ENCODE data around the gene NIPBL.
"Not testable (repeated sequence)": the region's sequence is repeated elsewhere in the genome, so short reads cannot be mapped to it uniquely, and the experiment has no call there.

The NIPBL gene

GRCh38 chr5:36901856-36902255, 25.3 kb downstream of the NIPBL start:
- in situ Hi-C loops (cut with HindIII; ENCODE audit: low sequenced_read_pairs) = no loop called here

- in situ Hi-C loops (cut with HindIII; ENCODE audit: low sequenced_read_pairs) = no loop called here
Measured at GRCh38 chr5:36902353-36902752, 25.8 kb downstream of the NIPBL start.

GRCh38 chr5:36904677-36905076, 28.1 kb downstream of the NIPBL start:
- in situ Hi-C loops (cut with HindIII; ENCODE audit: low sequenced_read_pairs) = no loop called here

GRCh38 chr5:36908544-36909260, 32.1 kb downstream of the NIPBL start:
- in situ Hi-C loops (cut with HindIII; ENCODE audit: low sequenced_read_pairs) = no loop called here

- in situ Hi-C loops (cut with HindIII; ENCODE audit: low sequenced_read_pairs) = no loop called here
Measured at GRCh38 chr5:36915653-36916052, 39.1 kb downstream of the NIPBL start.

- in situ Hi-C loops (cut with HindIII; ENCODE audit: low sequenced_read_pairs) = not testable (repeated sequence)
Measured at GRCh38 chr5:36916614-36917013, 40.0 kb downstream of the NIPBL start.

GRCh38 chr5:36917358-36917757, 40.8 kb downstream of the NIPBL start:
- in situ Hi-C loops (cut with HindIII; ENCODE audit: low sequenced_read_pairs) = not testable (repeated sequence)

GRCh38 chr5:36919238-36919637, 42.7 kb downstream of the NIPBL start:
- in situ Hi-C loops (cut with HindIII; ENCODE audit: low sequenced_read_pairs) = no loop called here

- in situ Hi-C loops (cut with HindIII; ENCODE audit: low sequenced_read_pairs) = no loop called here
Measured at GRCh38 chr5:36919650-36920049, 43.1 kb downstream of the NIPBL start.

- in situ Hi-C loops (cut with HindIII; ENCODE audit: low sequenced_read_pairs) = no loop called here
Measured at GRCh38 chr5:36928947-36929346, 52.4 kb downstream of the NIPBL start.

- in situ Hi-C loops (cut with HindIII; ENCODE audit: low sequenced_read_pairs) = no loop called here
Measured at GRCh38 chr5:36929438-36929837, 52.9 kb downstream of the NIPBL start.

- in situ Hi-C loops (cut with HindIII; ENCODE audit: low sequenced_read_pairs) = no loop called here
Measured at GRCh38 chr5:36932056-36932455, 55.5 kb downstream of the NIPBL start.

- in situ Hi-C loops (cut with HindIII; ENCODE audit: low sequenced_read_pairs) = no loop called here
Measured at GRCh38 chr5:36932699-36933098, 56.1 kb downstream of the NIPBL start.

- in situ Hi-C loops (cut with HindIII; ENCODE audit: low sequenced_read_pairs) = no loop called here
Measured at GRCh38 chr5:36934740-36935356, 58.3 kb downstream of the NIPBL start.

GRCh38 chr5:36935805-36936204, 59.2 kb downstream of the NIPBL start:
- in situ Hi-C loops (cut with HindIII; ENCODE audit: low sequenced_read_pairs) = no loop called here

GRCh38 chr5:36936309-36936708, 59.7 kb downstream of the NIPBL start:
- in situ Hi-C loops (cut with HindIII; ENCODE audit: low sequenced_read_pairs) = no loop called here

- in situ Hi-C loops (cut with HindIII; ENCODE audit: low sequenced_read_pairs) = no loop called here
Measured at GRCh38 chr5:36938129-36938528, 61.6 kb downstream of the NIPBL start.

GRCh38 chr5:36939969-36940858, 63.6 kb downstream of the NIPBL start:
- in situ Hi-C loops (cut with HindIII; ENCODE audit: low sequenced_read_pairs) = no loop called here

GRCh38 chr5:36943584-36943983, 67.0 kb downstream of the NIPBL start:
- in situ Hi-C loops (cut with HindIII; ENCODE audit: low sequenced_read_pairs) = no loop called here

GRCh38 chr5:36944024-36944423, 67.5 kb downstream of the NIPBL start:
- in situ Hi-C loops (cut with HindIII; ENCODE audit: low sequenced_read_pairs) = no loop called here

- in situ Hi-C loops (cut with HindIII; ENCODE audit: low sequenced_read_pairs) = no loop called here
Measured at GRCh38 chr5:36944607-36945225, 68.1 kb downstream of the NIPBL start.

All from endothelial cell of hepatic sinusoid (primary cell).